GM10847 (cell line): Measurements from ENCODE around the gene DTD1.

ENCODE experiments used
- POLR2A ChIP-seq: IDR thresholded peaks from 2 replicates; pipeline ENCODE4 v1.6.1; 2011; ENCODE audit not compliant: insufficient read length; ENCODE audit errors: extremely low read depth

DTD1 gene

GRCh38 chr20:18811186-18811585 lies 223.3 kb downstream of the DTD1 start:
- no peak for TF ChIP-seq POLR2A

- no peak for TF ChIP-seq POLR2A
These were observed 224.1 kb downstream of the DTD1 start for GRCh38 chr20:18811904-18812303.

DNA sequence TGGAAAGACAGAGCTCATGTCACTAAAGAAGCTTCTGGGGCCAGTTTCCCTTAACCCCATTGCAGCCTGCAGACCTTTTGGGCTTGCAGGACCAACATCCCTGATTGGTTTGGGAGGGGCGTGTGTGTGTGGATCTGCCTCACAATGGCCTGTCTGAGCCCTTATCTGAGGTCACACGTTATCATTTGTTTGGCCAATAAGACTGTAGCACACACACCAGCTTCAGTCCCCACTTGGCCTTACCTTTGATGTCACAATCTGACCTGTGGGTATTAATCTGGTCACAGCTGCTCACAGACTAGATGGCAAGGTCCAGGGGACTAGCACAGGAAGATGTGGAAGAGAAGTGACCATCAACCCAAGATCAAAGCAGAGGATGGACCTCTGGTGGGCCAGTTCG lies 225.6 kb downstream of the DTD1 start, which contains the start of gene SCP2D1:
SCP2D1 (plus strand) TSS at position 301 of the 400 bp plus-strand sequence; CDS start at position 334, 33 bp downstream.
- no peak for TF ChIP-seq POLR2A

GRCh38 chr20:18815194-18815942 lies 227.5 kb downstream of the DTD1 start:
- no peak for TF ChIP-seq POLR2A
